Measurements from ENCODE around the gene CDH13. TPM values are rescaled to one million over a fixed set of nuclear protein-coding genes. Genes with fewer than 3 reads are reported as not detected.

The CDH13 gene
- total and polyA plus RNA-seq, 2 of the 8 experiments (the other 6 are each of a cell fraction or from before 2014, with no cell fraction given): 2.3 to 2.4 TPM

GRCh38 chr16:83755391-83755790, 1128.6 kb downstream of the CDH13 start (continued):
- TF ChIP-seq, protein P1, sequence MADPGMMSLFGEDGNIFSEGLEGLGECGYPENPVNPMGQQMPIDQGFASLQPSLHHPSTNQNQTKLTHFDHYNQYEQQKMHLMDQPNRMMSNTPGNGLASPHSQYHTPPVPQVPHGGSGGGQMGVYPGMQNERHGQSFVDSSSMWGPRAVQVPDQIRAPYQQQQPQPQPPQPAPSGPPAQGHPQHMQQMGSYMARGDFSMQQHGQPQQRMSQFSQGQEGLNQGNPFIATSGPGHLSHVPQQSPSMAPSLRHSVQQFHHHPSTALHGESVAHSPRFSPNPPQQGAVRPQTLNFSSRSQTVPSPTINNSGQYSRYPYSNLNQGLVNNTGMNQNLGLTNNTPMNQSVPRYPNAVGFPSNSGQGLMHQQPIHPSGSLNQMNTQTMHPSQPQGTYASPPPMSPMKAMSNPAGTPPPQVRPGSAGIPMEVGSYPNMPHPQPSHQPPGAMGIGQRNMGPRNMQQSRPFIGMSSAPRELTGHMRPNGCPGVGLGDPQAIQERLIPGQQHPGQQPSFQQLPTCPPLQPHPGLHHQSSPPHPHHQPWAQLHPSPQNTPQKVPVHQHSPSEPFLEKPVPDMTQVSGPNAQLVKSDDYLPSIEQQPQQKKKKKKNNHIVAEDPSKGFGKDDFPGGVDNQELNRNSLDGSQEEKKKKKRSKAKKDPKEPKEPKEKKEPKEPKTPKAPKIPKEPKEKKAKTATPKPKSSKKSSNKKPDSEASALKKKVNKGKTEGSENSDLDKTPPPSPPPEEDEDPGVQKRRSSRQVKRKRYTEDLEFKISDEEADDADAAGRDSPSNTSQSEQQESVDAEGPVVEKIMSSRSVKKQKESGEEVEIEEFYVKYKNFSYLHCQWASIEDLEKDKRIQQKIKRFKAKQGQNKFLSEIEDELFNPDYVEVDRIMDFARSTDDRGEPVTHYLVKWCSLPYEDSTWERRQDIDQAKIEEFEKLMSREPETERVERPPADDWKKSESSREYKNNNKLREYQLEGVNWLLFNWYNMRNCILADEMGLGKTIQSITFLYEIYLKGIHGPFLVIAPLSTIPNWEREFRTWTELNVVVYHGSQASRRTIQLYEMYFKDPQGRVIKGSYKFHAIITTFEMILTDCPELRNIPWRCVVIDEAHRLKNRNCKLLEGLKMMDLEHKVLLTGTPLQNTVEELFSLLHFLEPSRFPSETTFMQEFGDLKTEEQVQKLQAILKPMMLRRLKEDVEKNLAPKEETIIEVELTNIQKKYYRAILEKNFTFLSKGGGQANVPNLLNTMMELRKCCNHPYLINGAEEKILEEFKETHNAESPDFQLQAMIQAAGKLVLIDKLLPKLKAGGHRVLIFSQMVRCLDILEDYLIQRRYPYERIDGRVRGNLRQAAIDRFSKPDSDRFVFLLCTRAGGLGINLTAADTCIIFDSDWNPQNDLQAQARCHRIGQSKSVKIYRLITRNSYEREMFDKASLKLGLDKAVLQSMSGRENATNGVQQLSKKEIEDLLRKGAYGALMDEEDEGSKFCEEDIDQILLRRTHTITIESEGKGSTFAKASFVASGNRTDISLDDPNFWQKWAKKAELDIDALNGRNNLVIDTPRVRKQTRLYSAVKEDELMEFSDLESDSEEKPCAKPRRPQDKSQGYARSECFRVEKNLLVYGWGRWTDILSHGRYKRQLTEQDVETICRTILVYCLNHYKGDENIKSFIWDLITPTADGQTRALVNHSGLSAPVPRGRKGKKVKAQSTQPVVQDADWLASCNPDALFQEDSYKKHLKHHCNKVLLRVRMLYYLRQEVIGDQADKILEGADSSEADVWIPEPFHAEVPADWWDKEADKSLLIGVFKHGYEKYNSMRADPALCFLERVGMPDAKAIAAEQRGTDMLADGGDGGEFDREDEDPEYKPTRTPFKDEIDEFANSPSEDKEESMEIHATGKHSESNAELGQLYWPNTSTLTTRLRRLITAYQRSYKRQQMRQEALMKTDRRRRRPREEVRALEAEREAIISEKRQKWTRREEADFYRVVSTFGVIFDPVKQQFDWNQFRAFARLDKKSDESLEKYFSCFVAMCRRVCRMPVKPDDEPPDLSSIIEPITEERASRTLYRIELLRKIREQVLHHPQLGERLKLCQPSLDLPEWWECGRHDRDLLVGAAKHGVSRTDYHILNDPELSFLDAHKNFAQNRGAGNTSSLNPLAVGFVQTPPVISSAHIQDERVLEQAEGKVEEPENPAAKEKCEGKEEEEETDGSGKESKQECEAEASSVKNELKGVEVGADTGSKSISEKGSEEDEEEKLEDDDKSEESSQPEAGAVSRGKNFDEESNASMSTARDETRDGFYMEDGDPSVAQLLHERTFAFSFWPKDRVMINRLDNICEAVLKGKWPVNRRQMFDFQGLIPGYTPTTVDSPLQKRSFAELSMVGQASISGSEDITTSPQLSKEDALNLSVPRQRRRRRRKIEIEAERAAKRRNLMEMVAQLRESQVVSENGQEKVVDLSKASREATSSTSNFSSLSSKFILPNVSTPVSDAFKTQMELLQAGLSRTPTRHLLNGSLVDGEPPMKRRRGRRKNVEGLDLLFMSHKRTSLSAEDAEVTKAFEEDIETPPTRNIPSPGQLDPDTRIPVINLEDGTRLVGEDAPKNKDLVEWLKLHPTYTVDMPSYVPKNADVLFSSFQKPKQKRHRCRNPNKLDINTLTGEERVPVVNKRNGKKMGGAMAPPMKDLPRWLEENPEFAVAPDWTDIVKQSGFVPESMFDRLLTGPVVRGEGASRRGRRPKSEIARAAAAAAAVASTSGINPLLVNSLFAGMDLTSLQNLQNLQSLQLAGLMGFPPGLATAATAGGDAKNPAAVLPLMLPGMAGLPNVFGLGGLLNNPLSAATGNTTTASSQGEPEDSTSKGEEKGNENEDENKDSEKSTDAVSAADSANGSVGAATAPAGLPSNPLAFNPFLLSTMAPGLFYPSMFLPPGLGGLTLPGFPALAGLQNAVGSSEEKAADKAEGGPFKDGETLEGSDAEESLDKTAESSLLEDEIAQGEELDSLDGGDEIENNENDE (IDR thresholded peaks at IDR 0.05; ENCODE audit: insufficient replicate concordance, low read length): no peak
- TF ChIP-seq, protein P2, sequence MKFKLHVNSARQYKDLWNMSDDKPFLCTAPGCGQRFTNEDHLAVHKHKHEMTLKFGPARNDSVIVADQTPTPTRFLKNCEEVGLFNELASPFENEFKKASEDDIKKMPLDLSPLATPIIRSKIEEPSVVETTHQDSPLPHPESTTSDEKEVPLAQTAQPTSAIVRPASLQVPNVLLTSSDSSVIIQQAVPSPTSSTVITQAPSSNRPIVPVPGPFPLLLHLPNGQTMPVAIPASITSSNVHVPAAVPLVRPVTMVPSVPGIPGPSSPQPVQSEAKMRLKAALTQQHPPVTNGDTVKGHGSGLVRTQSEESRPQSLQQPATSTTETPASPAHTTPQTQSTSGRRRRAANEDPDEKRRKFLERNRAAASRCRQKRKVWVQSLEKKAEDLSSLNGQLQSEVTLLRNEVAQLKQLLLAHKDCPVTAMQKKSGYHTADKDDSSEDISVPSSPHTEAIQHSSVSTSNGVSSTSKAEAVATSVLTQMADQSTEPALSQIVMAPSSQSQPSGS (IDR thresholded peaks at IDR 0.05; ENCODE audit: low read length): no peak
- no peak for TF ChIP-seq KDM4A (IDR thresholded peaks at IDR 0.05; ENCODE audit: low read depth, low read length, severe bottlenecking)
- TF ChIP-seq TCF12 (IDR thresholded peaks at IDR 0.05; ENCODE audit: low read depth, low read length): no peak
- no peak for TF ChIP-seq RBBP5 (IDR thresholded peaks at IDR 0.05; ENCODE audit: borderline replicate concordance, low read depth, low read length)
